ENCODE results near the gene CD52. TPM values are rescaled to one million over a fixed set of nuclear protein-coding genes. Genes with fewer than 3 reads are reported as not detected.

The CD52 gene
- total RNA-seq, 2 experiments from 2014 or later, result 582 to 608 TPM

DNA sequence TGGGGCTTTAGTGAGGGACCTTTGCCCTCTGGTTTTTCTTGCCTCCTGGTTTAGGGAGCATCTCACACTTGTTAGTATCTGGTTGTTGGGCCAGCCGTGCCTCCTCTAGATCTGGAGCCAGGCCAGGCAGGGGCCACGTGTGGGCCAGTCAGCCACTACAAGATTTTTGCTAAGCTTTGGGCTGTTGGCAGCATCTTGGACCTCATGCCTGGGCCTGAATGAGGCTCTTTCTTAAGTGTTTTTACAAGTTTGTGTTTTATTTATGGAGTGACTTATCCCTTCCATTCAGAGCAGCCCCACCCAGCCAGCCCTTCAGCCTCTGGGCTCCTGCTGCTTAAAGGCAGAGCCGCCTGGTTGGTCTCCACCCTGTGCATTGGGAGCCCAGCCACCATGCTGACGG is 39.5 kb upstream of the CD52 start:
- Mint-ChIP-seq H3K27ac (peak overlapping the region; percentile 95), H3K36me3 (ENCODE audit: low read depth) (peaks cover 62% of the 10 kb centered on the region), H3K27me3 (no peaks in the 10 kb centered on the region), H3K9me3 (no peaks in the 10 kb centered on the region), H3K4me3 (peak overlapping the region; percentile 62), H3K4me1 (ENCODE audit: low read depth) (peaks cover 70% of the 10 kb centered on the region)
- ChIA-PET CTCF (interaction anchor here (5.1 kb wide), 1 partner anchor 40 kb away, joined by 158 read pairs; the partner anchor contains the start of gene CD52), POLR2A (interaction anchor here (2.2 to 20.7 kb wide), 3 partner anchors 10 to 81 kb away, joined by 11 to 977 read pairs (median 33); partner anchors contain the start of gene CD52)
- Histone ChIP-seq H3K4me3 (ENCODE audit: low read length) (no peak overlapping the region), H3K36me3 (ENCODE audit: insufficient read depth, low read length) (peaks cover 33% of the 10 kb centered on the region), H3K9me3 (ENCODE audit: control insufficient read depth in 1 of 2, insufficient read depth in 1 of 2, low read length in 2 of 2) (no peaks in the 10 kb centered on the region), H3K27me3 (ENCODE audit: control insufficient read depth in 1 of 2, insufficient read depth in 2 of 2, low read length in 2 of 2) (no peaks in the 10 kb centered on the region), H3K4me1 (ENCODE audit: insufficient read depth, low read length) (peaks cover 76% of the 10 kb centered on the region), H3K27ac (ENCODE audit: low read depth in 1 of 2, low read length in 2 of 2) (peak overlapping the region; percentile 84 to 91)
- intact Hi-C loops (cut with DNase I, micrococcal nuclease), result loop anchor here in 1 of 2 experiments (5.0 kb wide), 1 partner anchor 41 kb away; no protein-coding TSS in a partner anchor
- TF ChIP-seq, protein P1, sequence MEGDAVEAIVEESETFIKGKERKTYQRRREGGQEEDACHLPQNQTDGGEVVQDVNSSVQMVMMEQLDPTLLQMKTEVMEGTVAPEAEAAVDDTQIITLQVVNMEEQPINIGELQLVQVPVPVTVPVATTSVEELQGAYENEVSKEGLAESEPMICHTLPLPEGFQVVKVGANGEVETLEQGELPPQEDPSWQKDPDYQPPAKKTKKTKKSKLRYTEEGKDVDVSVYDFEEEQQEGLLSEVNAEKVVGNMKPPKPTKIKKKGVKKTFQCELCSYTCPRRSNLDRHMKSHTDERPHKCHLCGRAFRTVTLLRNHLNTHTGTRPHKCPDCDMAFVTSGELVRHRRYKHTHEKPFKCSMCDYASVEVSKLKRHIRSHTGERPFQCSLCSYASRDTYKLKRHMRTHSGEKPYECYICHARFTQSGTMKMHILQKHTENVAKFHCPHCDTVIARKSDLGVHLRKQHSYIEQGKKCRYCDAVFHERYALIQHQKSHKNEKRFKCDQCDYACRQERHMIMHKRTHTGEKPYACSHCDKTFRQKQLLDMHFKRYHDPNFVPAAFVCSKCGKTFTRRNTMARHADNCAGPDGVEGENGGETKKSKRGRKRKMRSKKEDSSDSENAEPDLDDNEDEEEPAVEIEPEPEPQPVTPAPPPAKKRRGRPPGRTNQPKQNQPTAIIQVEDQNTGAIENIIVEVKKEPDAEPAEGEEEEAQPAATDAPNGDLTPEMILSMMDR (IDR thresholded peaks at IDR 0.05), result no peak
- ATAC-seq (ENCODE audit: poor library complexity), result no peak
- DNase-seq, result no peak

DNA sequence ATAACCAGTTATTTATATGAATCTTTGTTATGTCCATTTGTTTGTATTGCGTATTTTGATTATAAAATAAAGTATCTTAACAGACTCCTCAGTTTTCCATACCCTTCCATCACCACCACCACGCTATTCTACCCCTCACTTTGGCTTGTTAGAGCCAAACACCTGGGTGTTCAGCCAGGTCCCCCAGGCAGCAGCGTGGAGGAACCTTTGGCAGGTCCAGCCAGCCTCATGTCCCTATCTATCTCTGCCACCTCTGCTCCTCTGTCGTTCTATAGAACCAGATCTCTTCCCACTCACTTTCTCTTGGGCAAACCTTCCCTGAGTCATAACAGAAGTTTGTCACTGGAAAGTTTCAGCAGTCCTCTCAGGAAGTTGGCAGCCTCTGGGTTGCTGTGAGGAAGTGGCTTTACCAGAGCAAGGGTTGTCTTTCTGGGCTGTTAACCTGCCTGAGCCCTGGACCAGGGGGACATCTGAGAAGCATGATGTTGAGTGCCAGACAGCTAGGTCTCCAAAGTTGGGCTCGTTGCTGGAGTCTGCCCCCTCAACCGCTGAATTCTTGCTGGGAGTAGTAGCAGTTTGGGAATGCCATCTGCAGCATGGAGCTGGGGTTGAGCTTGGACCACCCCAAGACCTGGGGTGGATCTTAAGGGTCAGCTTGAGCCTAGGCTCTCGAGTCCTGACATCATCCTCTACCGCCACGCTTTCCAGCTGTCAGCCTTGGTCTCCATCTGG is 38.9 kb upstream of the CD52 start:
- peak overlapping the region; percentile 84 to 91 for H3K27ac ChIP-seq (ENCODE audit: low read depth in 1 of 2, low read length in 2 of 2)
- H3K27ac Mint-ChIP-seq, result peak overlapping the region; percentile 95
- H3K27me3 ChIP-seq (ENCODE audit: control insufficient read depth in 1 of 2, insufficient read depth in 2 of 2, low read length in 2 of 2), result no peaks in the 10 kb centered on the region
- CTCF ChIA-PET, result interaction anchor here (0.9 to 5.1 kb wide), 14 partner anchors 10 to 138 kb away, joined by 3 to 158 read pairs (median 6); partner anchors contain the start of genes CD52, CEP85 and UBXN11
- peaks cover 66% of the 10 kb centered on the region for H3K36me3 Mint-ChIP-seq (ENCODE audit: low read depth)
- POLR2A ChIA-PET, result interaction anchor here (1.0 to 20.7 kb wide), 7 partner anchors 10 to 109 kb away, joined by 3 to 977 read pairs (median 10); partner anchors contain the start of genes CD52, UBXN11 and ZNF593
- no peak for ATAC-seq (ENCODE audit: poor library complexity)
- TF ChIP-seq, protein P1 (IDR thresholded peaks at IDR 0.05), result no peak
- DNase-seq, result peak in 5 of 14 experiments; percentile 12 to 76 (median 64)
- peak overlapping the region; percentile 72 for H3K4me3 ChIP-seq (ENCODE audit: low read length)
- H3K4me3 Mint-ChIP-seq, result peak overlapping the region; percentile 92
- peaks cover 82% of the 10 kb centered on the region for H3K4me1 ChIP-seq (ENCODE audit: insufficient read depth, low read length)
- H3K9me3 ChIP-seq (ENCODE audit: control insufficient read depth in 1 of 2, insufficient read depth in 1 of 2, low read length in 2 of 2), result no peaks in the 10 kb centered on the region
- intact Hi-C loops (cut with DNase I, micrococcal nuclease), result loop anchor here in 1 of 2 experiments (5.0 kb wide), 1 partner anchor 42 kb away; no protein-coding TSS in a partner anchor
- H3K36me3 ChIP-seq (ENCODE audit: insufficient read depth, low read length), result peaks cover 38% of the 10 kb centered on the region
- H3K27me3 Mint-ChIP-seq, result no peaks in the 10 kb centered on the region
- H3K4me1 Mint-ChIP-seq (ENCODE audit: low read depth), result peaks cover 75% of the 10 kb centered on the region
- no peaks in the 10 kb centered on the region for H3K9me3 Mint-ChIP-seq

DNA sequence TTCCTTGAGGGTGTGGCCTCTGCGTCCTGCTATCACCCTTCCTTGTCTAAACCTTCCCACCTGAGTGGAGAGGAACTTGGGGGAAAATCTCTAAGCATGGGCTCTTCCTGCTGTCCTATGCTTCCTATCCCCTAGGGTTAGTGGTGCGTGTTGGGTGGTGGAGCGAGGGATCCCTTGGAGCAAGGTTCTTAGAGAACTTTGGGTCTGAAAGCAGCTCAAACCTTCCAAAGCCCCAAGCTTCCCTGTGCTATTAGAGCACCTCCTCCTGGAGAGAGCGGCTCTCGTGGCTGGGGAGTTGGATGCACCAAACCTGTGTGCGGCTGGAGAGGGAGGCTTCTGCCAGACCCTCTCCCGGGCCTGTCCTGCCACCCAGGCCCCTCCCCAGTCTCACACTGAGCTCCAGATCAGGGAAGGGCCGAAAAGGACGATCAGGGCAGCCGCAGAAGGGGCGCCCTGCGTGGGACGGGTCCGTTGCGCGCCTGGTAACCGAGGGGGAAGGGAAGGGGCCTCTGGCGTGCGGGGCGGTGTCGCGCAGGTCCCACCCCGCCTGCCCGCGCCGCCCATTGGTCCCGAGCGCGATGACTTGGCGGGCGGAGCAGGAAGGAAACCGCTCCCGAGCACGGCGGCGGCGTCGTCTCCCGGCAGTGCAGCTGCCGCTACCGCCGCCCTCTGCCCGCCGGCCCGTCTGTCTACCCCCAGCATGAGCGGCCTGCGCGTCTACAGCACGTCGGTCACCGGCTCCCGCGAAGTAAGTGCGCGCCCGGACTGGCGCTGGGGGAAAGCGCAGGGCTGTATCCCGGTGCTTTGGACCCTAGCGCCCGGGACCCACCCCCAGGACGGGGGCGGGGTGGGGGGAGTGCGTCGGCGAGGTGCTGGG is 38.1 kb upstream of the CD52 start, which contains the start of gene SH3BGRL3:
Gene SH3BGRL3 (plus strand): TSS at position 631 of the 877 bp plus-strand sequence. CDS start 70 bp downstream, at position 701.
- no peaks in the 10 kb centered on the region for H3K9me3 ChIP-seq (ENCODE audit: control insufficient read depth in 1 of 2, insufficient read depth in 1 of 2, low read length in 2 of 2)
- peak; percentile 63 for ATAC-seq (ENCODE audit: poor library complexity)
- DNase-seq, result peak; percentile 67 to 93 (median 86)
- H3K4me3 ChIP-seq (ENCODE audit: low read length), result peak within 1 kb of the TSS; percentile 72
- Mint-ChIP-seq H3K27ac (peak within 1 kb of the TSS; percentile 95), H3K27me3 (no peaks in the 10 kb centered on the region), H3K4me3 (peak within 1 kb of the TSS; percentile 92), H3K4me1 (ENCODE audit: low read depth) (peaks cover 83% of the 10 kb centered on the region), H3K36me3 (ENCODE audit: low read depth) (peaks cover 62% of the 10 kb centered on the region), H3K9me3 (no peaks in the 10 kb centered on the region)
- H3K27ac ChIP-seq (ENCODE audit: low read depth in 1 of 2, low read length in 2 of 2), result peak within 1 kb of the TSS; percentile 84 to 91
- ChIA-PET POLR2A (interaction anchor here (1.0 to 20.7 kb wide), 9 partner anchors 9 to 221 kb away, joined by 3 to 977 read pairs (median 6); partner anchors contain the start of genes CD52, CEP85, UBXN11 and ZNF593), CTCF (interaction anchor here (0.9 to 1.9 kb wide), 13 partner anchors 9 to 137 kb away, joined by 3 to 17 read pairs (median 5); partner anchors contain the start of genes CD52, CEP85 and UBXN11)
- TF ChIP-seq, protein P1 (IDR thresholded peaks at IDR 0.05), result no peak
- H3K4me1 ChIP-seq (ENCODE audit: insufficient read depth, low read length), result peaks cover 90% of the 10 kb centered on the region
- peaks cover 37% of the 10 kb centered on the region for H3K36me3 ChIP-seq (ENCODE audit: insufficient read depth, low read length)
- no peaks in the 10 kb centered on the region for H3K27me3 ChIP-seq (ENCODE audit: control insufficient read depth in 1 of 2, insufficient read depth in 2 of 2, low read length in 2 of 2)
- intact Hi-C loops (cut with DNase I, micrococcal nuclease), result loop anchor here in 1 of 2 experiments (5.0 kb wide), 2 partner anchors 42 to 193 kb away; partner anchors contain the start of gene HMGN2
